HEK293 (cell line): ENCODE measurements around the gene TMEM123.

Source experiments
- CTCF ChIA-PET: fragments of 350-600 bp; formaldehyde crosslinking; extraction: SDS; loops from one replicate; lab custom pipeline; 2021; ENCODE audit warnings: antibody characterized with exemption; lab: Yijun Ruan, JAX
- POLR2A ChIA-PET: fragments of 300-600 bp; formaldehyde crosslinking; extraction: SDS; loops from one replicate; lab custom pipeline; 2020; ENCODE audit warnings: antibody characterized with exemption, inconsistent platforms; lab: Yijun Ruan, JAX
- H3K27ac ChIP-seq: fragments of 200-500 bp; sonication (Bioruptor generic); 2 replicates; pipeline ENCODE4 v1.5.1; 2014; ENCODE audit warnings: low read depth, low read length, control low read depth, inconsistent platforms; ENCODE audit errors: extremely low read depth
- H3K36me3 ChIP-seq, 2 experiments: fragments of 200-500 bp in 1 of 2; sonication (Bioruptor generic) in 1 of 2; 1 replicate in 1 of 2; 2 replicates in 1 of 2; pipeline ENCODE4 v1.5.1; 2014 to 2017; ENCODE audit warnings: inconsistent platforms in 2 of 2, low read length in 2 of 2; ENCODE audit not compliant: control insufficient read depth in 2 of 2, insufficient read depth in 1 of 2
- H3K4me1 ChIP-seq: fragments of 200-500 bp; sonication (Bioruptor generic); 2 replicates; pipeline ENCODE4 v1.5.1; 2014; ENCODE audit warnings: mild to moderate bottlenecking, low read length, inconsistent platforms; ENCODE audit not compliant: control insufficient read depth, insufficient read depth
- H3K4me3 ChIP-seq: 2 replicates; pipeline ENCODE4 v1.5.1; 2011; ENCODE audit warnings: low read depth, mild to moderate bottlenecking, control low read depth, low read length, moderate library complexity
- H3K9me3 ChIP-seq: fragments of 200-500 bp; sonication (Bioruptor generic); 2 replicates; pipeline ENCODE4 v1.5.1; 2014; ENCODE audit warnings: low read depth, low read length, inconsistent platforms; ENCODE audit not compliant: control insufficient read depth, insufficient read depth
- HOXA7 ChIP-seq: sonication (generic); formaldehyde crosslinking; IDR thresholded peaks from 2 replicates; pipeline ENCODE4 v1.8.1; 2022; ENCODE audit warnings: missing genetic modification reagents, borderline replicate concordance
- KLF9 ChIP-seq: fragments of 450-650 bp; formaldehyde crosslinking; IDR thresholded peaks from 2 replicates; pipeline ENCODE4 v1.5.1; 2016; ENCODE audit warnings: missing biosample characterization, missing genetic modification characterization, low read depth
- ZFP37 ChIP-seq: fragments of 450-650 bp; formaldehyde crosslinking; IDR thresholded peaks from 2 replicates; pipeline ENCODE4 v1.5.1; 2016; ENCODE audit warnings: missing biosample characterization, missing genetic modification characterization
- ZNF146 ChIP-seq: fragments of 450-650 bp; formaldehyde crosslinking; IDR thresholded peaks from 2 replicates; pipeline ENCODE4 v1.5.1; 2016; ENCODE audit warnings: missing biosample characterization, missing genetic modification characterization
- ZNF169 ChIP-seq: fragments of 450-650 bp; formaldehyde crosslinking; IDR thresholded peaks from 2 replicates; pipeline ENCODE4 v1.5.1; 2016; ENCODE audit warnings: missing biosample characterization, missing genetic modification characterization
- ZNF211 ChIP-seq: fragments of 450-650 bp; formaldehyde crosslinking; IDR thresholded peaks from 2 replicates; pipeline ENCODE4 v1.5.1; 2016; ENCODE audit warnings: low read depth, missing biosample characterization, missing genetic modification characterization
- ZNF214 ChIP-seq: fragments of 450-650 bp; formaldehyde crosslinking; IDR thresholded peaks from 2 replicates; pipeline ENCODE4 v1.5.1; 2017; ENCODE audit warnings: missing biosample characterization, mild to moderate bottlenecking, missing genetic modification characterization, borderline replicate concordance
- ZNF239 ChIP-seq: fragments of 450-650 bp; formaldehyde crosslinking; IDR thresholded peaks from 2 replicates; pipeline ENCODE4 v1.5.1; 2016; ENCODE audit warnings: missing biosample characterization, missing genetic modification characterization
- ZNF501 ChIP-seq: fragments of 450-650 bp; formaldehyde crosslinking; IDR thresholded peaks from 2 replicates; pipeline ENCODE4 v1.5.1; 2016; ENCODE audit warnings: missing biosample characterization, missing genetic modification characterization
- ZNF530 ChIP-seq: fragments of 450-650 bp; formaldehyde crosslinking; IDR thresholded peaks from 2 replicates; pipeline ENCODE4 v1.5.1; 2016; ENCODE audit warnings: low read depth, missing biosample characterization, missing genetic modification characterization
- TF ChIP-seq, protein P1 (sequence below): fragments of 450-650 bp; formaldehyde crosslinking; IDR thresholded peaks from 2 replicates; pipeline ENCODE4 v1.5.1; 2017; ENCODE audit warnings: missing biosample characterization, missing genetic modification characterization
- TF ChIP-seq, protein P2 (sequence below): fragments of 450-650 bp; formaldehyde crosslinking; IDR thresholded peaks from 2 replicates; pipeline ENCODE4 v1.5.1; 2016; ENCODE audit warnings: missing biosample characterization, missing genetic modification characterization
- TF ChIP-seq, protein P3 (sequence below): fragments of 450-650 bp; formaldehyde crosslinking; IDR thresholded peaks from 2 replicates; pipeline ENCODE4 v1.5.1; 2017; ENCODE audit warnings: missing biosample characterization, missing genetic modification characterization
- TF ChIP-seq, protein P4 (sequence below): fragments of 450-650 bp; formaldehyde crosslinking; IDR thresholded peaks from 2 replicates; pipeline ENCODE4 v1.5.1; 2016; ENCODE audit warnings: missing biosample characterization, missing genetic modification characterization
- TF ChIP-seq, protein P5 (sequence below): fragments of 450-650 bp; formaldehyde crosslinking; IDR thresholded peaks from 2 replicates; pipeline ENCODE4 v1.5.1; 2017; ENCODE audit warnings: missing biosample characterization, missing genetic modification characterization
- TF ChIP-seq, protein P6 (sequence below): fragments of 450-650 bp; formaldehyde crosslinking; IDR thresholded peaks from 2 replicates; pipeline ENCODE4 v1.5.1; 2016; ENCODE audit warnings: missing biosample characterization, missing genetic modification characterization
- TF ChIP-seq, protein P7 (sequence below): fragments of 450-650 bp; formaldehyde crosslinking; IDR thresholded peaks from 2 replicates; pipeline ENCODE4 v1.5.1; 2016; ENCODE audit warnings: missing biosample characterization, missing genetic modification characterization

Gene TMEM123

DNA sequence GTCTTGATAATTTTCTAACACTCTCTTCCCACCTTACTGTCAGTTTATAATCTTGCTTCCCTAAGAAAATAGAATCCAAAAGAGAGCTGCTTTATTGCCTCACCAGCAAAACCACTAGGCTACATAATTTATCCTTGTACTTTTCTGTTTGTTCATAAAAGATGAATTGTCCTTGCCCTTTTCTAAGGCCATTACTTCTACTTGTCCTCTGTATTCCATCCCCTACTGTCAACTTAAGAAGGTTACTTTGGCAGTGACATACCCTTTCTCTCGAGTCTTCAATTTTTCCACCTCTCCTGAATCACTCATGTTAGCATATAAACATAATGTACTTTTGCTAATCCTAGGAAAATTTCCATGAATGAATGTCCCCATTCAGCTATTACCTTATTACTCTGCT lies 87.6 kb downstream of the TMEM123 start (continued):
- TF ChIP-seq, protein P1, sequence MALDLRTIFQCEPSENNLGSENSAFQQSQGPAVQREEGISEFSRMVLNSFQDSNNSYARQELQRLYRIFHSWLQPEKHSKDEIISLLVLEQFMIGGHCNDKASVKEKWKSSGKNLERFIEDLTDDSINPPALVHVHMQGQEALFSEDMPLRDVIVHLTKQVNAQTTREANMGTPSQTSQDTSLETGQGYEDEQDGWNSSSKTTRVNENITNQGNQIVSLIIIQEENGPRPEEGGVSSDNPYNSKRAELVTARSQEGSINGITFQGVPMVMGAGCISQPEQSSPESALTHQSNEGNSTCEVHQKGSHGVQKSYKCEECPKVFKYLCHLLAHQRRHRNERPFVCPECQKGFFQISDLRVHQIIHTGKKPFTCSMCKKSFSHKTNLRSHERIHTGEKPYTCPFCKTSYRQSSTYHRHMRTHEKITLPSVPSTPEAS (tag by site-specific recombination) = no peak
- TF ChIP-seq, protein P2, sequence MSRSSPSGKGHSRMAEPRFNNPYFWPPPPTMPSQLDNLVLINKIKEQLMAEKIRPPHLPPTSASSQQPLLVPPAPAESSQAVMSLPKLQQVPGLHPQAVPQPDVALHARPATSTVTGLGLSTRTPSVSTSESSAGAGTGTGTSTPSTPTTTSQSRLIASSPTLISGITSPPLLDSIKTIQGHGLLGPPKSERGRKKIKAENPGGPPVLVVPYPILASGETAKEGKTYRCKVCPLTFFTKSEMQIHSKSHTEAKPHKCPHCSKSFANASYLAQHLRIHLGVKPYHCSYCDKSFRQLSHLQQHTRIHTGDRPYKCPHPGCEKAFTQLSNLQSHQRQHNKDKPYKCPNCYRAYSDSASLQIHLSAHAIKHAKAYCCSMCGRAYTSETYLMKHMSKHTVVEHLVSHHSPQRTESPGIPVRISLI (tag by site-specific recombination) = no peak
- TF ChIP-seq, protein P3, sequence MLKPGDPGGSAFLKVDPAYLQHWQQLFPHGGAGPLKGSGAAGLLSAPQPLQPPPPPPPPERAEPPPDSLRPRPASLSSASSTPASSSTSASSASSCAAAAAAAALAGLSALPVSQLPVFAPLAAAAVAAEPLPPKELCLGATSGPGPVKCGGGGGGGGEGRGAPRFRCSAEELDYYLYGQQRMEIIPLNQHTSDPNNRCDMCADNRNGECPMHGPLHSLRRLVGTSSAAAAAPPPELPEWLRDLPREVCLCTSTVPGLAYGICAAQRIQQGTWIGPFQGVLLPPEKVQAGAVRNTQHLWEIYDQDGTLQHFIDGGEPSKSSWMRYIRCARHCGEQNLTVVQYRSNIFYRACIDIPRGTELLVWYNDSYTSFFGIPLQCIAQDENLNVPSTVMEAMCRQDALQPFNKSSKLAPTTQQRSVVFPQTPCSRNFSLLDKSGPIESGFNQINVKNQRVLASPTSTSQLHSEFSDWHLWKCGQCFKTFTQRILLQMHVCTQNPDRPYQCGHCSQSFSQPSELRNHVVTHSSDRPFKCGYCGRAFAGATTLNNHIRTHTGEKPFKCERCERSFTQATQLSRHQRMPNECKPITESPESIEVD (tag by site-specific recombination) = no peak
- TF ChIP-seq, protein P4, sequence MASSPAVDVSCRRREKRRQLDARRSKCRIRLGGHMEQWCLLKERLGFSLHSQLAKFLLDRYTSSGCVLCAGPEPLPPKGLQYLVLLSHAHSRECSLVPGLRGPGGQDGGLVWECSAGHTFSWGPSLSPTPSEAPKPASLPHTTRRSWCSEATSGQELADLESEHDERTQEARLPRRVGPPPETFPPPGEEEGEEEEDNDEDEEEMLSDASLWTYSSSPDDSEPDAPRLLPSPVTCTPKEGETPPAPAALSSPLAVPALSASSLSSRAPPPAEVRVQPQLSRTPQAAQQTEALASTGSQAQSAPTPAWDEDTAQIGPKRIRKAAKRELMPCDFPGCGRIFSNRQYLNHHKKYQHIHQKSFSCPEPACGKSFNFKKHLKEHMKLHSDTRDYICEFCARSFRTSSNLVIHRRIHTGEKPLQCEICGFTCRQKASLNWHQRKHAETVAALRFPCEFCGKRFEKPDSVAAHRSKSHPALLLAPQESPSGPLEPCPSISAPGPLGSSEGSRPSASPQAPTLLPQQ (tag by site-specific recombination) = no peak
- TF ChIP-seq HOXA7 = no peak
- no peak for TF ChIP-seq ZNF169 (tag by site-specific recombination)
- no peak for TF ChIP-seq KLF9 (tag by site-specific recombination)
- TF ChIP-seq, protein P5, sequence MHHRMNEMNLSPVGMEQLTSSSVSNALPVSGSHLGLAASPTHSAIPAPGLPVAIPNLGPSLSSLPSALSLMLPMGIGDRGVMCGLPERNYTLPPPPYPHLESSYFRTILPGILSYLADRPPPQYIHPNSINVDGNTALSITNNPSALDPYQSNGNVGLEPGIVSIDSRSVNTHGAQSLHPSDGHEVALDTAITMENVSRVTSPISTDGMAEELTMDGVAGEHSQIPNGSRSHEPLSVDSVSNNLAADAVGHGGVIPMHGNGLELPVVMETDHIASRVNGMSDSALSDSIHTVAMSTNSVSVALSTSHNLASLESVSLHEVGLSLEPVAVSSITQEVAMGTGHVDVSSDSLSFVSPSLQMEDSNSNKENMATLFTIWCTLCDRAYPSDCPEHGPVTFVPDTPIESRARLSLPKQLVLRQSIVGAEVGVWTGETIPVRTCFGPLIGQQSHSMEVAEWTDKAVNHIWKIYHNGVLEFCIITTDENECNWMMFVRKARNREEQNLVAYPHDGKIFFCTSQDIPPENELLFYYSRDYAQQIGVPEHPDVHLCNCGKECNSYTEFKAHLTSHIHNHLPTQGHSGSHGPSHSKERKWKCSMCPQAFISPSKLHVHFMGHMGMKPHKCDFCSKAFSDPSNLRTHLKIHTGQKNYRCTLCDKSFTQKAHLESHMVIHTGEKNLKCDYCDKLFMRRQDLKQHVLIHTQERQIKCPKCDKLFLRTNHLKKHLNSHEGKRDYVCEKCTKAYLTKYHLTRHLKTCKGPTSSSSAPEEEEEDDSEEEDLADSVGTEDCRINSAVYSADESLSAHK = no peak
- no peak for TF ChIP-seq ZNF501 (tag by site-specific recombination)
- no peak for TF ChIP-seq ZNF146 (tag by site-specific recombination)

DNA sequence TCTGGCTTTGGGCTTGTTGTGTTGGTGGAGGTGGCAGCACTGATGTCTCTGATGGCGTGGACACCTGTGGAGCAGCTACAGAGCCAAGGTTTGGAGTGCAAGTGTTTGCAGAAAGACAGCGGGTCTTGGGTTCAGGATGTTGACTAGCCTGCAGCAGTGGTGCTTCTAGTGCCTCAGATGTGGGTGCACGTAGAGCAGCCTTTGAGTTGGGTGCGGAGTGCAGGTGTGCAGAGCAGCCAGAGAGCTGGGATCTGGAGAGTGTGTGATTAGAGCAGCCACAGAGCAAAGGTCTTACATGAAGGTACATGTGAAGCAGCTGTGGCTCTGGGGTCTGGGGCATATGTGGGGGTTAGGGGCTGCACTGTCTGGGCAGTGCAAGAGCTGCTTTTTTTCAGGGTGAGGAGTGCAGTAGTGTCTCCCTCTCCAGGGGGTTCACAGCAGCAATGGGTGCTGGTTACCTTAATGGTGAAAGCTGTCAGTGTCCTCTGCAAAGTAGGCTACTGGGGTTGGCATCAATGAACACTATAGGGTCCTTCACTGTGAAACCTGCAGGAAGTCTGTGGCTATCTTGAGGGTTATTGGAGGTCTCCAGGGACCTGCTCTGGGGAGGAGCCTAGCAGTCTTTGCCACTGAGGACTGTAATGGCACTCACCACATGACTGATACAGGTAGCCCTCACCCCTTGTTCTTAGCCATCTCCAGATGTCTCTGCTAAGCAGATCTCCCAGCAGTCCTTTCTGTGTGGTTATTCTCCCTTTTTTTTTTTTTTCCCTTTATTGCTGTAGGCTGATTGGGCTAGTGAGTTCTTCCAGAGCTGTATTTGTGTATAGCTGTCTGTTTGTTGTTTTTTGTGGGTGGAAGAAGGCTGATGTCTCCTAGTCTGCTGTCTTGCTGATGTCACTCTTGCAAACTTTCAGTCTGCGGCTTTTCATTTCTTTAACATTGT lies 91.2 kb downstream of the TMEM123 start:
- Histone ChIP-seq H3K4me3 (no peak overlapping the region), H3K36me3 (peaks cover 4 to 74% of the 10 kb centered on the region in 2 experiments), H3K9me3 (no peaks in the 10 kb centered on the region), H3K27ac (no peak overlapping the region), H3K4me1 (no peaks in the 10 kb centered on the region)
- ChIA-PET POLR2A (interaction anchor here (0.7 kb wide), 1 partner anchor 119 kb away, joined by 3 read pairs; no protein-coding TSS in a partner anchor), CTCF (interaction anchor here (0.6 kb wide), 1 partner anchor 17 kb away, joined by 3 read pairs; no protein-coding TSS in a partner anchor)
- no peak for TF ChIP-seq ZNF211
- no peak for TF ChIP-seq ZNF530 (tag by site-specific recombination)
- TF ChIP-seq ZNF239 = no peak
- no peak for TF ChIP-seq ZNF214 (tag by site-specific recombination)
- TF ChIP-seq, protein P6, sequence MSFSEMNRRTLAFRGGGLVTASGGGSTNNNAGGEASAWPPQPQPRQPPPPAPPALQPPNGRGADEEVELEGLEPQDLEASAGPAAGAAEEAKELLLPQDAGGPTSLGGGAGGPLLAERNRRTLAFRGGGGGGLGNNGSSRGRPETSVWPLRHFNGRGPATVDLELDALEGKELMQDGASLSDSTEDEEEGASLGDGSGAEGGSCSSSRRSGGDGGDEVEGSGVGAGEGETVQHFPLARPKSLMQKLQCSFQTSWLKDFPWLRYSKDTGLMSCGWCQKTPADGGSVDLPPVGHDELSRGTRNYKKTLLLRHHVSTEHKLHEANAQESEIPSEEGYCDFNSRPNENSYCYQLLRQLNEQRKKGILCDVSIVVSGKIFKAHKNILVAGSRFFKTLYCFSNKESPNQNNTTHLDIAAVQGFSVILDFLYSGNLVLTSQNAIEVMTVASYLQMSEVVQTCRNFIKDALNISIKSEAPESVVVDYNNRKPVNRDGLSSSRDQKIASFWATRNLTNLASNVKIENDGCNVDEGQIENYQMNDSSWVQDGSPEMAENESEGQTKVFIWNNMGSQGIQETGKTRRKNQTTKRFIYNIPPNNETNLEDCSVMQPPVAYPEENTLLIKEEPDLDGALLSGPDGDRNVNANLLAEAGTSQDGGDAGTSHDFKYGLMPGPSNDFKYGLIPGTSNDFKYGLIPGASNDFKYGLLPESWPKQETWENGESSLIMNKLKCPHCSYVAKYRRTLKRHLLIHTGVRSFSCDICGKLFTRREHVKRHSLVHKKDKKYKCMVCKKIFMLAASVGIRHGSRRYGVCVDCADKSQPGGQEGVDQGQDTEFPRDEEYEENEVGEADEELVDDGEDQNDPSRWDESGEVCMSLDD (tag by site-specific recombination) = no peak
- TF ChIP-seq ZFP37 (tag by site-specific recombination) = no peak
- TF ChIP-seq, protein P7, sequence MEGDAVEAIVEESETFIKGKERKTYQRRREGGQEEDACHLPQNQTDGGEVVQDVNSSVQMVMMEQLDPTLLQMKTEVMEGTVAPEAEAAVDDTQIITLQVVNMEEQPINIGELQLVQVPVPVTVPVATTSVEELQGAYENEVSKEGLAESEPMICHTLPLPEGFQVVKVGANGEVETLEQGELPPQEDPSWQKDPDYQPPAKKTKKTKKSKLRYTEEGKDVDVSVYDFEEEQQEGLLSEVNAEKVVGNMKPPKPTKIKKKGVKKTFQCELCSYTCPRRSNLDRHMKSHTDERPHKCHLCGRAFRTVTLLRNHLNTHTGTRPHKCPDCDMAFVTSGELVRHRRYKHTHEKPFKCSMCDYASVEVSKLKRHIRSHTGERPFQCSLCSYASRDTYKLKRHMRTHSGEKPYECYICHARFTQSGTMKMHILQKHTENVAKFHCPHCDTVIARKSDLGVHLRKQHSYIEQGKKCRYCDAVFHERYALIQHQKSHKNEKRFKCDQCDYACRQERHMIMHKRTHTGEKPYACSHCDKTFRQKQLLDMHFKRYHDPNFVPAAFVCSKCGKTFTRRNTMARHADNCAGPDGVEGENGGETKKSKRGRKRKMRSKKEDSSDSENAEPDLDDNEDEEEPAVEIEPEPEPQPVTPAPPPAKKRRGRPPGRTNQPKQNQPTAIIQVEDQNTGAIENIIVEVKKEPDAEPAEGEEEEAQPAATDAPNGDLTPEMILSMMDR = no peak
- TF ChIP-seq, protein P1 (tag by site-specific recombination) = no peak
